GM12873 (cell line): ENCODE data around the gene WDR45.

Experiments used
- CTCF ChIP-seq: IDR thresholded peaks from 2 replicates; pipeline ENCODE4 v1.5.1; 2012; ENCODE audit warnings: low read depth, mild to moderate bottlenecking, moderate library complexity, low read length, control low read depth; ENCODE audit not compliant: insufficient read depth; ENCODE audit errors: missing control alignments

WDR45 gene

GRCh38 chrX:49060914-49061313 lies 18.8 kb downstream of the WDR45 start:
- no peak for TF ChIP-seq CTCF

GRCh38 chrX:49059681-49060085 lies 20.0 kb downstream of the WDR45 start:
- no peak for TF ChIP-seq CTCF

GRCh38 chrX:49059201-49059600 lies 20.5 kb downstream of the WDR45 start:
- no peak for TF ChIP-seq CTCF

GRCh38 chrX:49058794-49059193 lies 20.9 kb downstream of the WDR45 start, which contains the start of gene CCDC120:
CCDC120 (plus strand) TSS chrX:49058999; CDS start chrX:49062042, 3,043 bp downstream.
- no peak for TF ChIP-seq CTCF

- TF ChIP-seq CTCF: no peak
Measured at GRCh38 chrX:49054073-49054762, 25.5 kb downstream of the WDR45 start.

- no peak for TF ChIP-seq CTCF
Measured at GRCh38 chrX:49053223-49054072, 26.2 kb downstream of the WDR45 start.

- no peak for TF ChIP-seq CTCF
Measured at GRCh38 chrX:49043987-49044281, 35.8 kb downstream of the WDR45 start.
